ENCODE results near the gene ZMIZ1. TPM values are rescaled to one million over a fixed set of nuclear protein-coding genes. Genes with fewer than 3 reads are reported as not detected.

Gene ZMIZ1
- total RNA-seq, 1 donor from 2014 or later = 11.0 TPM

DNA sequence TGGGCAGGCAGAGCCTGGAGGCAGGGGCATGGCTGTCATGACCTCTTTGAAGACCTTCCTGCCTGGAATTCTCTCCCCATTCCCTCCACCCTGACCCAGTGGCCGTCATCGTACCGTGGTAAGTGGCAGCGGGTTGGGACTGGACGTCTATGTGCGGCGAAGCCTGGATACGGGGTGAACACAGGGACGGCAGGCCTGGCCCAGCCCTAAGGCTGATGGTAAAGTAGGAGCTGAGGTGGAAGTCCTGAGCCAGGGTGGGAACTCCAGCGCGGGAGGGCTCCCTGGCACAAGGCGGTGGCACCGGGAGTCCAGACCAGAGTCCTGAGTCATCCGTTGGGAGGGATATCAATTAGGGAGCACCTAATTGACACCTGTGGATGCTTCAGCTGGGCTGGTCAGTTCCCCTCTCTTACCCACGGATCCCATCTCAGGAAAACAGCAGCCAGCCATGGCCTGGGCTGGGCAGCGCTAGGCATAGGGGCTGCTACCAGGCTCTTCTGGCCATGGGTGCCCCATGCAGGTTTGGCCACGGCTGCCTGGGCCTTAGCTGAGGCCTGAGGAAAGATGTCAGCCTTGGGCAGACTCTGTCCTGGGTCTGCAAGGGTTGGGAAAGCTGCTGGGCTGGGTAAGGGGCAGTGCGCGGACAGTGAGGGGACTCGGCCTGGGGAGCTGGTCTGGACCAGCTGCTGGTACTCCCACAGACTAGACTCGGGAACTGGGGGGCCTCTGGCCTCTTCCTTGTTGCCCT lies 281.8 kb downstream of the ZMIZ1 start:
- DNase-seq (ENCODE audit: low read depth in 2 of 2) = no peak

DNA sequence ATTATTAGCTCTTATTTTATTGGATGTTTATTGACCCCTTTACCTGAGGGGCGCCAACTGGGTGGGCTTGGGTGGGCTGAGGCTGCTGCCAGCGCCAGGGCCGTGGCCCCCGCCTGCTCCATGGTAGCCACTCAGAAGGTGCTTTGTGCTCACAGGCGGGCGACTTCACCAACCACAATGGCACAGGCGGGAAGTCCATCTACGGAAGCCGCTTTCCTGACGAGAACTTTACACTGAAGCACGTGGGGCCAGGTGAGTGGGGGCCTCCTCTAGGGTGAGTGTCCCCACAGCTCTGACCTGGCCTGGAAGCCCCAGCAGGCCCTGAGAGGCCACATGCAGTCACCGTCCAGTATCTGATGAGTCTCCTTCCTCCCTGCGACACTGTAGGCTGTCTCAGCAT lies 282.6 kb downstream of the ZMIZ1 start:
- DNase-seq (ENCODE audit: low read depth in 2 of 2) = no peak

DNA sequence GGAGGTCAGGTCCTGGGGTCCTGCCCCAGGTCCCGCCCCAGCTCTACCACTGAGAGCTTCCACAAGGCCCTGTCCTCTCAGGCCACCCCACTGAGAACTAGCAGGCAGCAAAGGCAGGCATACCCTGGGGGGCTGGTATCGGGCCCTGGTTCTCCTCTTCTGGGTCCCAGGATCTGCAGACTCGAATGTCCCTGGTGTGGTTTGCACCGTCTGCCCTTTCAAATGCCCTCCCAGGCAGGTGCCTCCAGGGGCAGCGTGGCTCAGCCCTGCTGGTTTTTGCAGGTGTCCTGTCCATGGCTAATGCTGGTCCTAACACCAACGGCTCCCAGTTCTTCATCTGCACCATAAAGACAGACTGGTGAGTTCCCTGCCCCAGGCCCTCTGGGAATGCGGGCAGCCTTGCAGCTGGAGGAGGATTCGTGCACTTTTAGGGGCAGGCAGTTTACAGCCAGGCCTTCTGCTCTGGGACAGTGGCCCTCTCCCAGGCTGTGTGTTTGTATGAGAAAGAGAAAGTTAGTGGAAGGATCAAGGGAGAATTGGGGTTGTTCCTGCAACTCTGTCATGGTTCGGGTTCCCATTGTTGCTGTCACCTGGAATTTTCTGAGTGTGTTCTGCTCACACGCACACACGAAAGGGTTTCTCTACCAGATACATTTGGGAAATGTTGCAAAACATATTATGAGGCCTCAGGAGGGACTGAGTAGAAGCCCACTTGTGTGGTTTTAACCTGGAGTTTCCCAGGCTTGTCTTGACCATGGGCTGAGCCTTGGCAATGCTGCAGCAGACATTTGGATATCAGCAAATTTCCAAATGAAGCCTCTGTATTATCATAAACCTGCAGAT lies 283.5 kb downstream of the ZMIZ1 start:
- DNase-seq (ENCODE audit: low read depth in 2 of 2) = no peak

DNA sequence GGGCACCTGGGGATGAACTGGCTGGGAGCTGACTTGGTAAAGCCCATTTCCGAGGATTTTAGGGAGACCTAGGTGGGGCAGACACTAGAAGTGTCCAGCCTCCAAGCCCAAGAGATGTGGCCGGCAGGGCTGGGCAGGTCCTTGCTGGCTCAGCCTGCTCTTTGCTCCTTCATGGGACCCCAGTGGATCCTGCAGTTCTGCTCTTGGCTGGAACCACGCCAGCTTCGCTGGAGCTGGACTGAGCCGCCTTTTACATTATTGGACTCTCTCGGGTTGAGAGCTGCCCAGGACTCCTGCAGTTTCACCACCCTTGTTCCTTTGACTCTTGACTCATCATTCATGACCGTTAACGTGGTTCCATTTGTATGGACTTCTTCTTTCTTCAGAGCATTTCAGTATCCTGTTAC lies 284.2 kb downstream of the ZMIZ1 start:
- no peak for DNase-seq (ENCODE audit: low read depth in 2 of 2)

DNA sequence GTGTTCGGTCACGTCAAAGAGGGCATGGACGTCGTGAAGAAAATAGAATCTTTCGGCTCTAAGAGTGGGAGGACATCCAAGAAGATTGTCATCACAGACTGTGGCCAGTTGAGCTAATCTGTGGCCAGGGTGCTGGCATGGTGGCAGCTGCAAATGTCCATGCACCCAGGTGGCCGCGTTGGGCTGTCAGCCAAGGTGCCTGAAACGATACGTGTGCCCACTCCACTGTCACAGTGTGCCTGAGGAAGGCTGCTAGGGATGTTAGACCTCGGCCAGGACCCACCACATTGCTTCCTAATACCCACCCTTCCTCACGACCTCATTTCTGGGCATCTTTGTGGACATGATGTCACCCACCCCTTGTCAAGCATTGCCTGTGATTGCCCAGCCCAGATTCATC lies 285.0 kb downstream of the ZMIZ1 start:
- DNase-seq (ENCODE audit: low read depth in 2 of 2) = no peak

DNA sequence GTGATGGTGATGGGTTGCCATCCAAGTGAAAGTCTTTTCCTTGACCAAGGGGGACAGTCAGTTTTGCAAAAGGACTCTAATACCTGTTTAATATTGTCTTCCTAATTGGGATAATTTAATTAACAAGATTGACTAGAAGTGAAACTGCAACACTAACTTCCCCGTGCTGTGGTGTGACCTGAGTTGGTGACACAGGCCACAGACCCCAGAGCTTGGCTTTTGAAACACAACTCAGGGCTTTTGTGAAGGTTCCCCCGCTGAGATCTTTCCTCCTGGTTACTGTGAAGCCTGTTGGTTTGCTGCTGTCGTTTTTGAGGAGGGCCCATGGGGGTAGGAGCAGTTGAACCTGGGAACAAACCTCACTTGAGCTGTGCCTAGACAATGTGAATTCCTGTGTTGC lies 285.4 kb downstream of the ZMIZ1 start:
- no peak for DNase-seq (ENCODE audit: low read depth in 2 of 2)

DNA sequence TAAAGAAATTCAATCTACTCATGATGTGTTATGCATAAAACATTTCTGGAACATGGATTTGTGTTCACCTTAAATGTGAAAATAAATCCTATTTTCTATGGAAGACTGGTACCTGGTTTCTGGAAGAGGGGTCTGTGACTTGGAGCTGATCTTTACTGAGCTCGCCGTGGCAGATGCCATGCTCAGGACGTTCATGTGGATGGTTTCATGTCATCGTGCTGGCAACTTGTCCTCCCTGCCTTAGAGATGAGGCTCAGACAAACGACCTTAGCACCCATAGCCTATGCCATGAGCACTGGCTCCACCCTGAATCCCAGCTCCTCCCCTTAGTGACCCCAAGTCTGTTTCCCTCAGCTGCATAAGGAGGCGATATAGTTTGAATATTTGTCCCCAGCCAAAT lies 285.8 kb downstream of the ZMIZ1 start:
- no peak for DNase-seq (ENCODE audit: low read depth in 2 of 2)

DNA sequence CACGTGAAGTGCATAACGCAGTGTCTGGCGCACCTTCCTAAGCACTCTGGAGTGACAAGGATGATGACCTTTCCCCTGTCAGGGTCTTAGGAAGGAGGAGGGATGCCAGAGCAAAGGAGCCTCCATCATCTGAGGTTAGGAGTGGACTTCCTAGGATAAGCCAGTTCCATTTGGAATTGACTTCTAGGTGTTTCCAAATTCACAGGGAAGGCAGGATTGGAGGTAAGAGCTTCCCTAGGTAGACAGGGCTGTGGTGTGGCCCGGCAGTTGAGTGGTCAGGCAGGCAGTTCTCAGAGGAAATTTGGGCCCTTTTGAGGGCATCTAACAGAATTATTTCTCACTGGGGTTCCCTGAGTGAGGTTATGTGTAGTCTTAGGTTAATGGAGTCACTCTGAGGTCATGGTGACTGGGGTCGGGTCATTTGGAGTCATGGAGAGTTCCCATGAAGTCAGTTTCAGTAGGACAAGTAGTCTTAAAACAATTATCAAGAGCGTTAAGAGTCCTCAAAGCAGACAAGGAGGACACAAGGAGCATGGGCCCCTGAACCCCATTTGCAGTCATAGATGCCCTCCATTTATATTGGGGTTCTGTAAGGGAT lies 286.8 kb downstream of the ZMIZ1 start:
- DNase-seq (ENCODE audit: low read depth in 2 of 2) = no peak

DNA sequence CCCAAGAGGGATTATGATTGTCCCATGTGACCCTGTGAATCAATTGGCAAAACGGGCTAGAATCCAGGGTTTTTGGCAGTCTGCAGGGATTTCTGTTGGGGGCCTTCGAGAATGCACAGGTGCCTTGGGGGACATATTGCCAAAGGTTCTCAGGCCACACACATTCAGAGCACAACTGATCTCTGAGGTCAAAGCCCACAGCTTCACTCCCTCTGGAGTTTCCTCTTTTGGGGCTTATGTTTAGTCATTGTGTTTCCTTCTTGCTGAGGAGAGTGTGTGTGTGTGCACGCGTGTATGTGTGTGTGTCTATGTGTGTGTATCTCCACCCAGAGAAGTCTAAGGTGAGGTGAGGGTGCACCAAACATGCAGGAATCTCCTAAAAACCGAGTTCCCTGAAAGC lies 287.3 kb downstream of the ZMIZ1 start:
- DNase-seq (ENCODE audit: low read depth in 2 of 2) = no peak

DNA sequence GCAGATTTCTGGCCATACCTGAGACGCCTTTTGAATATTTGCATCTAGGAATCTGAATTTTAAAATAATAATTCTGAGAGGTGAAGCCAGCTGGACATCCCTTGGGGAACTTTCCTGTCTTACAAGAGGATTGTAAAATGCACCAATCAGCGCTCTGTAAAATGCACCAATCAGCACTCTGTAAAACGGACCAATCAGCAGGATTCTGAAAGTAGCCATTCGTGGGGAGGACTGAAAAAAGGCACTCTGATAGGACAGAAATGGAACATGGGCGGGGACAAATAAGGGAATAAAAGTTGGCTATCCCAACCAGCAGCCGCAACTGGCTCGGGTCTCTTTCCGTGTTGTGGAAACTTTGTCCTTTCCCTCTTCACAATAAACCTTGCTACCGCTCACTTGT lies 288.4 kb downstream of the ZMIZ1 start:
- DNase-seq (ENCODE audit: low read depth in 2 of 2) = no peak

DNA sequence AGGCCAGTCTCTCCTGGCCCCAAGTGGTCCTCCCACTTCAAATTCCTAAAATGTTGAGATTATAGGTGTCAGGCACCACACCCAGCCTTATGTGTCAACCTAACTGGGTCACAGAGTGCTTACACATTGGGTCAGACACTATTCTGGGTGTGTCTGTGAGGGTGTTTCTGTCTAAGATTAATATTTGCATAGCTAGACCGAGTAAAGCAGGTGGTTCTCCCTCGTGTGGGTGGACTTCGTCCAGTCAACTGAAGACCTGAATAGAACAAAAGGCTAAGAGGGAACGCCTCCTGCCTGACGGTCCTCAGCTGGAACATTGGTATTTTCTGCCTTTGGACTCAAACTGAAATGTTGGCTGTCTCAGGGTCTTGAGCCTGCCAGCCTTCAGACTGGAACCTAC lies 290.0 kb downstream of the ZMIZ1 start:
- no peak for DNase-seq (ENCODE audit: low read depth in 2 of 2)

DNA sequence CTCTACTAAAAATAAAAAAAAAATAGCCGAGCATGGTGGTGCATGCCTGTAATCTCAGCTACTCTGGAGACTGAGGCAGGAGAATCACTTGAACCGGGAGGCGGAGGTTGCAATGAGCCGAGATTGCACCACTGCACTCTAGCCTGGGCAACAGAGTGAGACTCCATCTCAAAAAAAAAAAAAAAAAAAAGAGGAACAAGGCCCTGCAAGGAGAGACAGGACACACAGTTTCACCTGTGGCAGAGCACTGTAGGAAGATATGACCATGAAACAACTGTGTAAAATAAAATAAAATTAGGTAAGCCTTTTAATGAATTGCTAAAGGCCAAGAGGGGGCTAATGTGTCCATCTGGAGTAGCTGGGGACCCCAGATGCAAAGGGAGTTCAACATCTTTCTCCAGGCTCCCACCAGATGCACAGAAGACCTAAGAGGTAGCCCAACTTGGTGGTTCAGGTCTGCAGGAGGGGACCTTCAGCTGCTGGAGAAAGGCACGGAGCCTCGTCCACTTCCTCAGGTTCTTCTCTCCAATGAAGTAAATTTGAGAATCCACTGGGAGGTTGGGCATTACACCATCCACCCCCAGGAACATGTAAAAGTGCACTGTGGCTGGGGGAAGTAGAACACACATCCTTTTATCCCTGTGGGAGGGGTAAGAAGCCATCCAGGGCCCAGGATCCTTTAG lies 291.2 kb downstream of the ZMIZ1 start:
- no peak for DNase-seq (ENCODE audit: low read depth in 2 of 2)

DNA sequence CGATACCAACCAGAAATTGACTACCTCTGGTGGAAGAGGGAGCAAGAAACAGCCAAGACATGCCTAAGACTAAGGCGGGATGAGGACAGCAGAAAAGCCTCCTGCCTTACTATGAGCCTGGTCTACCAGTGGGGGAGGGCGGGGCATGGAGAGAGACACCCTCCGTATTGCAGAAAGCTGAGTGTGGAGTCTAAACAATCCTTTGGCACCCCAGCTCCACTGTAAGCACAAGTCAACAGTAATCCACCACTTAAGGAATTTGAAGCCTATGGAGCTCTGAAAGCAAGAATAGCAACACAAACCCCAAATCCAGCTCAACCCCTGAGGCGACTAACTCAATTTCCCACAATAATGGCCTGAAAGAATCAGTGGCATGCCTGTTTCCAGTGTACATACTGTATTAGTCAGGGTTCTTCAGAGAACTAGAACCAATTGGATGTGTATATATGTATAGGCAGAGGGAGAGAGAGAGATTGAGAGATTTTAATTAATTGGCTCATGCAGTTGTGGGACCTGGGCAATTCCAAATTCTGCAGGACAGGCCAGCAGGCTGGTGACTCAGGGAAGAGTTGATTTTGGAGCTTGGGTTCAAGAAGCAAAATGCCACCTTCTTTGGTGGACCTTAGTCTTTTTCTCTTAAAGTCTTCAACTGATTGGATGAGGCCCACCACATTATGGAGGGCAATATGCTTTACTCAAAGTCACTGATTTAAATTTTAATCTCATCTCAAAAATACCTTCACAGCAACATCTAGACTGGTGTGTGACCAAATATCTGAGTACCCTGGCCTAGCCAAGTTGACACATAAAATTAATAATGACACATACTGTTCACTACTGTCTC lies 292.0 kb downstream of the ZMIZ1 start:
- DNase-seq (ENCODE audit: low read depth in 2 of 2) = no peak

DNA sequence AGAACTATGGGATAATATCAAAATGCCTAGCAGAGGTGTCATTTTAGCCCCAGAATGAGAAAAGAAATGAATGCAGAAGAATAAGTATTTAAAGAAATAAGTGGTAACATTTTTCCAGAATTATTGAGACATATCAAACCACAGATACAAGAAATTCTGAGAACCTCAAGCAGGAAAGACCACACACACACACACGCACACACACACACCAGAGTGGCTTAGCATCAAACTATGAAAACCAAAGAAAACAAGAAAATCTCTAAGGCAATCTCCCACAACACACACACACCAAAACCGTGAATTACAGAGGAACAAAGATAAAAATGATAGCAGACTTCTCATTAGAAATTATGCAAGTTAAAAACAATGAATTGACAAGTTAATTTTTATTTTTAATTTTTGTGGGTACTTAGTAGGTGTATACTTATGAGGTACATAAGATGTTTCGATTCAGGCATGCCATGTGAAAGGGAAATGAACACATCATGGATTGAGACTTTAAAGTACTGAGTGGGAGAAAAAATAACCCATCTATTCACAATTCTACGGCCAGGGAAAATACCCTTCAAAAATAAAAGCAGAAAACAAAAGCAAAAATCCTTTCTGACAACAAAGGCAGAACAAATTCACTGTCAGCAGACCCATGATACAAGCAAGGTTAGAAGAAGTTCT lies 293.1 kb downstream of the ZMIZ1 start:
- DNase-seq (ENCODE audit: low read depth in 2 of 2) = no peak

Data from dermis microvascular lymphatic vessel endothelial cell (primary cell).